NCI-H146 treated with DMSO at 0.1 percent for 48 hours (cell line): ENCODE results near the gene IL20RB.
A peak's percentile ranks its signal among the peaks of the same experiment; 100 is the strongest.
"Not testable (repeated sequence)": the region's sequence is repeated elsewhere in the genome, so short reads cannot be mapped to it uniquely, and the experiment has no call there.

Source experiments
- DNase-seq: peaks from one replicate; lab custom pipeline; 2025; ENCODE audit not compliant: unreplicated experiment; lab: John Stamatoyannopoulos, UW

IL20RB gene

DNA sequence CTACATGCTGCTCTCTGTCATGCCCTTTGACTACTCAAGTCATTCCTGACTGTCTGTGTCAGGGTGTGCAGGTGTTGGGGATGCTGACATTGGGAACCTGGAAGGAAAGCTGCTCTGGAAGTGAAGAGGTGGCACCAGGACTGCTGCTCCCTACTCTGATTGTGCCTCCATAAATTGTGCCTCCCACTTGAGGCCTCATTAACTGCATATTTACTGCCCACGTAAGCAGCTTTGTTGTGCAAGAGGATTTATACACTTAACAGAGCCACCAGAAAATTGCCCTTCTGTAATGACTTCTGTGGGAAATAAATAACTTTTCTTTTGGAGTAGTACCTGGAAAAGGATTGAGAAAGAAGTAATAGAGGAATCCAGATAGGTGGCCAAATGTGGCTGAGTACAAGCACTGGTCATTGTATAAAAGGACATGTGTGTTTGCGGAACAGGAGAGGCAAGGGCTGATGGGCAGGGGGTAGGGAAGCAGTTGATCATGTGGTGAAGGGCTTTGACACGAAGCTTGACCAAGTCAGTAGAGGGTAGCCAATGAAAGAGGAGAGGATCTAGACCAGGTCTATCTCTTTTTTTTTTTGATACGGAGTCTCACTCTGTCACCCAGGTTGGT is 24.8 kb downstream of the IL20RB start:
- DNase-seq = no peak

- DNase-seq = no peak
These were observed 27.1 kb downstream of the IL20RB start for GRCh38 chr3:136984837-136985236.

DNA sequence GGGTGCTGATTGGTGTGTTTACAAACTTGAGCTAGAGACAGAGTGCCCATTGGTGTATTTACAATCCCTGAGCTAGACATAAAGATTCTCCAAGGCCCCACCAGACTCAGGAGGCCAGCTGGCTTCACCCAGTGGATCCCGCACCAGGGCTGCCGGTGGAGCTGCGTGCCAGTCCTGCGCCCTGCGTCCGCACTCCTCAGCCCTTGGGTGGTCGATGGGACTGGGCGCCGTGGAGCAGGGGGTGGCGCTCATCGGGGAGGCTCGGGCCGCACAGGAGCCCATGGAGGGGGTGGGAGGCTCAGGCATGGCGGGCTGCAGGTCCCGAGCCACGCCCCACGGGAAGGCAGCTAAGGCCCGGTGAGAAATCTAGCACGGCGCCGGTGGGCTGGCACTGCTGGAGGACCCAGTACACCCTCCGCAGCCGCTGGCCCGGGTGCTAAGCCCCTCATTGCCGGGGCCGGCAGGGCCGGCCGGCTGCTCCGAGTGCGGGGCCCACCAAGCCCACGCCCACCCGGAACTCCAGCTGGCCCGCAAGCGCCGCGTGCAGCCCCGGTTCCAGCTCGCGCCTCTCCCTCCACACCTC is 29.7 kb downstream of the IL20RB start:
- not testable (repeated sequence) for DNase-seq

DNA sequence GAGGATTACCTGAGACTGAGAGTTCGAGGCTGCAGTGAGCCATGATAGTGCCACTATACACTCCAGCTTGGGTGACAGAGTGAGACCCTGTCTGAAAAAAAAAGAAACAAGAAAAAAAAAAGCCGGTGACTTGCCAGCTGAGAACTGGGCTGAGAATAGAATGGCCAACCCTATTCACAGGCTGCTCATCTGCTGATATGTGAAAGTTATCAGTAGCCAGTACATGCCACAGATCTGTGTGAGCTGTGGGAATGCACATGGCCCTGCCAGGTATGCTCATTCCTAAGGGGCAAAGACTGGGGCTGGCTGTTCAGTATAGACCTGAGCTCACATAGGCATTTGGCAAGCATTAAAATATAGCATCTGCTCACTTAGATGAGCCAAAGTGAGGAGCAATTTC is 30.9 kb downstream of the IL20RB start:
- no peak for DNase-seq

DNA sequence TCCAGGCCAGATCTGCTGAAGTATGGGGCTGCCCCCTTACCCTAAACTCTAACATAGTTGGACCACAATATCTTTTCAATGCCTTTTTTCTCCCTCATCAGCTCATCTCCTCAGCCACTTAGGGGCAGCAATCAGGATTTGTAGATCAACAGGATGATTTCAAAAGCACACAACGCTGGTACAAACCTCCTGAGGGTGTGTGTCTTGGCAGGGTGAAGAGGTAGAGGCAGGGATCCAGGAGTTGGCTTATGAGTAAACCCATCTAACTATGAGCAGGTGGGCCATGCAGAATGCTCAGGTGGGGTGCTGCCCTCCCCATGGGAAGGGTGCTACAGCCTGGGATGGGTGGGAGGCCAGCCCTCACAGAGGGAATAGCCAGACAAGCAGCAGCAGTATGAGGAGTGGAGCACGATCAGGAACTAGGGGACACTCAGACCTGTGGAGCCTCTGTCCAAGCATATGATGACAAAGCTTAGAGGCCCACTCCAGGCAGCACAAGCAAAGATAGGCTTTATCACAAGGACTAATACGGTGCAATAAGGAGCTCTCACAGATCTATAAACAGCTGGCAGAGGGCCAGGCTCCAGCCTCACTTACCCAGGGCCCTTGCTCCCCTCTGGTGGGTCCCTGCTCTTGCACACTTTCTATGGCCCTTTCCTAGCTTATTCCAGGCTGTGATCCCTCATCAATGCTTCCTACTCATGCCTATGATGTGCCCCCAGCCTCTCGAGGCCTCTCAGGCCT is 32.2 kb downstream of the IL20RB start:
- no peak for DNase-seq

- no peak for DNase-seq
These were observed 33.0 kb downstream of the IL20RB start for GRCh38 chr3:136990826-136991225.

DNA sequence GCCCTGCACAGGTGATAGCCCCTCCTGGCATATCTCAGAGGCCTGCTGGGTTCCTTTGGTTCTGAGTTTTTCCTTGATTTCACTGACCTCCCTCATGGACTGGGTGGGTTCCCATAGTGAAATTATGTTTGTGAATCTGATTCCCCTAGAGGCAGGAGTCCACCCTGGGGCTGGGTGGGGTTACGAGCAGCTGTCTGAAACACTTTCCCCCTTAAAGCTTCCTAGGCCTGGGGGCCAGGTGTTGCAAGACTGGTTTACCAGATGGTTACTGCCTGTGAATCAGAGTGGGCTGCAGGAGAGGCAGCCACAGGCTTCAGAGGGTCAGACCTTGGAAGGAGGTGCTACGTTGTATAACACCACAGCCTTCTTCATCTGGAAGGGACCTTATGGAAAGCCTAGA is 34.3 kb downstream of the IL20RB start:
- DNase-seq = no peak

GRCh38 chr3:136994772-136995516 is 37.2 kb downstream of the IL20RB start:
- no peak for DNase-seq

DNA sequence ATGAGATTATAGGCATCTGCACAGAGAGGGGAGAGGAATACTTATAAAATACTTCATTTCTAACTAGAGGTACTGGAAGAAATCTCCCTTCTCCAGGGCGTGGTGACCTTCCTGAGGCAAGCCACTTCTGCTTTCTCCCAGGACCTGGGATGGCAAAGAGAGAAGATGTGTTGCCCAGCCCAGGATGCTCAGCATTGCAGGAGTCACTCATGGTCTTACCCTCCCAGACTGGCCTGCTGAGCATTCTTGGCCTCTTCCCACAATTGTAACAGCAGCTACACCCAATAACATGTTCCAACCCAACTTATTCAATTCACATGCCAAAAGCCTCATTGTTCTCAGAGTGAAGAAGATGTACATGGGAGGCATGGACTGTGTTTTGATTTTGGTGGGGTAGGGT is 37.9 kb downstream of the IL20RB start:
- no peak for DNase-seq

GRCh38 chr3:137000039-137000438 is 42.3 kb downstream of the IL20RB start:
- no peak for DNase-seq

GRCh38 chr3:137007376-137007775 is 49.6 kb downstream of the IL20RB start:
- DNase-seq = not testable (repeated sequence)

GRCh38 chr3:137008131-137008530 is 50.3 kb downstream of the IL20RB start:
- DNase-seq = no peak

- DNase-seq = no peak
These were observed 51.2 kb downstream of the IL20RB start for GRCh38 chr3:137008976-137009375.

- no peak for DNase-seq
These were observed 52.4 kb downstream of the IL20RB start for GRCh38 chr3:137010137-137010536.

DNA sequence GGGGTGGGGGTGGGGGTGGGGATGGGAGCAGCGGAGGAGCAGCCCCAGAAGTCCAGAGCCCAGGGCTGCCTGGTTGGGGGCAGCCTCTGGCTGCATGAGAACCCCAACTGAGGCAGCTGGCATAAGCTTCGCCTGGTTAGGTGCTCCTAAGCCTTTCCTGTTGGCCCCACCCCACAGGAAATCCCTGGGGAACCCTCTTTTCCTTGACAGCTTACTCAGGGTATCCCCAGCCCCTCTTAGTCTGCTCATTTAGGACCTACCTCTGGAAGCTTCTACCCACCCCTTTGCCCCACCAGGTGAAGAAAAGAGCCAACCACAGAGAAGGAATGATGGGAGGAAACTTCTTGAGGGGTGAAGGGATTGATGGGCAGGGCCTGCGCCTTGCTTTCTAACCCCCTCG is 53.4 kb downstream of the IL20RB start:
- DNase-seq = no peak

DNA sequence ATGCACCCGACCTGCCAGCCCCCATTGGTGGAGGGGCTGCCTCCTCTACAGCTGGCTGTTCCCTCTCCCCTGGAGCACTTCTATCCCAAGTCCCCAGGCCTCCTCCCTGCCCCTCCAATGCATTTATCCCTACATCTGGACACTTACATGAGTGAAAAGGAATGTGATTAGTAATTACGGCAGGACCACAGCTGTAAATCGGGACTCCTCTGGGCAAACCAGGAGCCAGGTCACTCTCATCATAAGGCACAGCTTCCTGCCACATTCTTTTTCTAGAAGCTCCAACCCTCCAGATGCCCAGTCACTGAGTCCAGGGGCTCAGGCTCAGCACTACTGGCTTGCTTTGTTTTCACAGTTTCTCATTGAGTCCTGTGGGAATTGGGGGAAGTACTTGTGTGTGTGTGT is 54.3 kb downstream of the IL20RB start:
- DNase-seq = no peak

- DNase-seq = peak; percentile 85
These were observed 56.3 kb downstream of the IL20RB start for GRCh38 chr3:137013951-137014688.

- DNase-seq = not testable (repeated sequence)
These were observed 59.5 kb downstream of the IL20RB start for GRCh38 chr3:137017316-137017715.

DNA sequence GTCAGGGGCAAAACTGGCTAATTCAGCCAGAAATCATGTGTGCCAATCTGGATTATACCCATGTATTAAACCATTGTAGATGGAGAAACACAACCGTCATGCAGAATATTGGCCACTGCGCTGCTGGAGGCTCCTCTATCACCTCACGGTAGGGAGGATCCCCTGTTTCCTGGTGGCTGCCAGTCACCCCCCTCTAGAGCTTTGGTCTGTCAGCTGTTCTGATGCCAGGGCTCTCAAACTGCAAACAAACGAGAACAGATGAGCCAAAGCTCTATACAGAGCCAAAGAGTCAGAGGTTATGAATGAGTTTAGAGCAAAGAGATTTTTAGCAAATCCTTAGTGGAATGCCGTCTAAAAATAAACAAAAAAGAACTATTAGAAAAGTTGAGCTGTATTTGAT is 62.5 kb downstream of the IL20RB start:
- no peak for DNase-seq

- DNase-seq = no peak
These were observed 63.1 kb downstream of the IL20RB start for GRCh38 chr3:137020888-137021287.

- no peak for DNase-seq
These were observed 66.6 kb downstream of the IL20RB start for GRCh38 chr3:137024348-137024747.
